ENCODE data around the gene SLC4A8.

DNA sequence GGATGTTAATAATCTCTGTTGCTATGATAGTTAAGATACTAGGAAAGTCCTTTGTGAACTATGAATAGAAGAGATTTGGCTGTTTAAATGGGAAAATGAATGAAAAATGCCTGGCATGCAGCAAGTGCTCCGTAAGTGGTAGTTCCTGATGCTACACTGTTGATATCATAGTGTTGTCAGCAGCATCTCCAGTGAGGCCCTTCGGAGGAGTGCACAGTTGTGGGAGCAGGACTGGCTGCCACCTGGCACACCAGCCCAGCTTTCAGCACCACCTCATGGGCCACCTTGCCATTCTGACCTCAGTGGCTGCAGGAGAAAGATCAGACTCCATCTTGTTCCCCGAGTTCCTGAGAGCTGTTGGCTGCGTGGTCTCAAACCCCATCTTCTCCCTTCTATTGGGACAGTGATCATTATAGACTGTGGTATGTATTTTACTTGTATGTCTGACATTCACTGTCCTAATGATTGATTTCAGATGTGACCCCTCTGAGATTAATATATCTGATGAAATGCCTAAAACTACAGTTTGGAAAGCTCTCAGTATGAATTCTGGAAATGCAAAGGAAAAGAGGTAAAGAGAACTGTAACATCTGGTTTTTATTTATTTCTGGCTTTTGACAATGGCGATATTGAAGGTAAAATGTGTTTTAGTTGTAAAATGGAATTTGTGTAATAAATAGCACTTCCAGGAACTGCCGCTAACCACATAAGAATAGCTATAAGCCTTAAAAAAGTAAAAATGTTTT is 80.9 kb downstream of the SLC4A8 start:
- TF ChIP-seq, protein P1, sequence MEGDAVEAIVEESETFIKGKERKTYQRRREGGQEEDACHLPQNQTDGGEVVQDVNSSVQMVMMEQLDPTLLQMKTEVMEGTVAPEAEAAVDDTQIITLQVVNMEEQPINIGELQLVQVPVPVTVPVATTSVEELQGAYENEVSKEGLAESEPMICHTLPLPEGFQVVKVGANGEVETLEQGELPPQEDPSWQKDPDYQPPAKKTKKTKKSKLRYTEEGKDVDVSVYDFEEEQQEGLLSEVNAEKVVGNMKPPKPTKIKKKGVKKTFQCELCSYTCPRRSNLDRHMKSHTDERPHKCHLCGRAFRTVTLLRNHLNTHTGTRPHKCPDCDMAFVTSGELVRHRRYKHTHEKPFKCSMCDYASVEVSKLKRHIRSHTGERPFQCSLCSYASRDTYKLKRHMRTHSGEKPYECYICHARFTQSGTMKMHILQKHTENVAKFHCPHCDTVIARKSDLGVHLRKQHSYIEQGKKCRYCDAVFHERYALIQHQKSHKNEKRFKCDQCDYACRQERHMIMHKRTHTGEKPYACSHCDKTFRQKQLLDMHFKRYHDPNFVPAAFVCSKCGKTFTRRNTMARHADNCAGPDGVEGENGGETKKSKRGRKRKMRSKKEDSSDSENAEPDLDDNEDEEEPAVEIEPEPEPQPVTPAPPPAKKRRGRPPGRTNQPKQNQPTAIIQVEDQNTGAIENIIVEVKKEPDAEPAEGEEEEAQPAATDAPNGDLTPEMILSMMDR (IDR thresholded peaks at IDR 0.05) = no peak
- no peak for TF ChIP-seq ZFX (IDR thresholded peaks at IDR 0.05; ENCODE audit: borderline replicate concordance)

Data from 22Rv1 (cell line).